GM21825 (cell line): ENCODE data around the gene ADSS1.

ENCODE experiments used
- ATAC-seq: cut with Tn5 transposase; IDR thresholded peaks from one replicate; pipeline ENCODE4 v1.9.1; 2021; ENCODE audit warnings: mild to moderate bottlenecking, moderate library complexity; ENCODE audit not compliant: unreplicated experiment

Gene ADSS1

GRCh38 chr14:104697892-104698583, 26.0 kb upstream of the ADSS1 start:
- ATAC-seq = no peak

- ATAC-seq = no peak
Measured at GRCh38 chr14:104698688-104699425, 25.2 kb upstream of the ADSS1 start.

- ATAC-seq = no peak
Measured at GRCh38 chr14:104699426-104699748, 24.6 kb upstream of the ADSS1 start.

GRCh38 chr14:104700225-104700651, 23.8 kb upstream of the ADSS1 start:
- no peak for ATAC-seq

GRCh38 chr14:104700747-104701217, 23.2 kb upstream of the ADSS1 start:
- no peak for ATAC-seq

GRCh38 chr14:104701383-104702076, 22.5 kb upstream of the ADSS1 start:
- no peak for ATAC-seq

- no peak for ATAC-seq
Measured at GRCh38 chr14:104702106-104702505, 21.9 kb upstream of the ADSS1 start.

- no peak for ATAC-seq
Measured at GRCh38 chr14:104702673-104703072, 21.4 kb upstream of the ADSS1 start.

DNA sequence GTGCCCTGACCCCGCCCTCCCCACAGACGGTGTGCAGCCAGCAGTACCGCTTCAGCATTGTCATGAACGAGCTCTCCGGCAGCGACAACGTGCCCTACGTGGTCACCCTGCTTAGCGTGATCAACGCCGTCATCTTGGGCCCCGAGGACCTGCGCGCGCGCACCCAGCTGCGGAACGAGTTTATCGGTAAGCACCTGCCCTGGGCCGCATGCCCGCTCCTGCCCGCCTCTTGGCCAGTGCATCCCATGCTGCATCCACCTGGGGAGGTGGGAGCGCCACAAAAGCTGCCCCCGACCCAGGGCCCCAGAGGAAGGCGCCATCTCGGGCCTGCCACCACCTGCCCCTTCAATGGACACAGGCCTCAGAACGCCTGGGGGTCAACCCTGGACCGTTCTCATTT, 20.8 kb upstream of the ADSS1 start:
- no peak for ATAC-seq

GRCh38 chr14:104704252-104704651, 19.8 kb upstream of the ADSS1 start:
- ATAC-seq = no peak

DNA sequence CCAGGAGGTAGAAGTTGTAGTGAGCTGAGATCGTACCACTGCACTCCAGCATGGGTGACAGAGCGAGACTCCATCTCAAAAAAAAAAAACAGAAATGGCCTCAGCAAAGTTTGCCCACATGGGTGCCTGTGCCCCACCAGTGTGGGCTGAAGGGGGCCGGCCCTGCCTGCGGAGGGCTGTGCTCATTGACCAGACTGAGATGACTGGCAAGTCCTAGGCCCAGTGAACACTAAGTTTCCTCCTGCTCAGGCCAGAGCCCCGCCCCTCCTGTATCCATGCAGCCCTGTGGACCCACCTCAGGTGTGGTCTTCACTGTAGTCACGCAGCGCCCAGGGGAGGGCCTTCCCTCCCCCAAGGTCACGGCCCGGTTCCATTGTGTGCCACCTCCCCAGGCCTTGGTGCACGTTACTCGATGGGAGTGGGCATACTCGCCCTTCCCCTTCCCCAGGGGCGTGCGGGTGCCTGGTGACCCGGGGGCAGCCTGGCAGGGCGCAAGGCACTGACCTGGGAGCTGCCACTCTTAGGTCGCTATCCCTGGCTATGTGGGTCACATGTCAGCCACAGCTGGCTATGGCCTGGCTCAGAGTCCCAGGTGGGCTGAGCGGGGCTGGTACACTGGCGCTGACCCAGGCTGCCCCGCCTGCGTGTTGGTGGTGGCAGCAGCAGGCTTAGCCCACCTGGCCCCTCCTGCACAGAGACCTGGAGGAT, 18.5 kb upstream of the ADSS1 start:
- no peak for ATAC-seq

- ATAC-seq = no peak
Measured at GRCh38 chr14:104706733-104707607, 17.1 kb upstream of the ADSS1 start.

DNA sequence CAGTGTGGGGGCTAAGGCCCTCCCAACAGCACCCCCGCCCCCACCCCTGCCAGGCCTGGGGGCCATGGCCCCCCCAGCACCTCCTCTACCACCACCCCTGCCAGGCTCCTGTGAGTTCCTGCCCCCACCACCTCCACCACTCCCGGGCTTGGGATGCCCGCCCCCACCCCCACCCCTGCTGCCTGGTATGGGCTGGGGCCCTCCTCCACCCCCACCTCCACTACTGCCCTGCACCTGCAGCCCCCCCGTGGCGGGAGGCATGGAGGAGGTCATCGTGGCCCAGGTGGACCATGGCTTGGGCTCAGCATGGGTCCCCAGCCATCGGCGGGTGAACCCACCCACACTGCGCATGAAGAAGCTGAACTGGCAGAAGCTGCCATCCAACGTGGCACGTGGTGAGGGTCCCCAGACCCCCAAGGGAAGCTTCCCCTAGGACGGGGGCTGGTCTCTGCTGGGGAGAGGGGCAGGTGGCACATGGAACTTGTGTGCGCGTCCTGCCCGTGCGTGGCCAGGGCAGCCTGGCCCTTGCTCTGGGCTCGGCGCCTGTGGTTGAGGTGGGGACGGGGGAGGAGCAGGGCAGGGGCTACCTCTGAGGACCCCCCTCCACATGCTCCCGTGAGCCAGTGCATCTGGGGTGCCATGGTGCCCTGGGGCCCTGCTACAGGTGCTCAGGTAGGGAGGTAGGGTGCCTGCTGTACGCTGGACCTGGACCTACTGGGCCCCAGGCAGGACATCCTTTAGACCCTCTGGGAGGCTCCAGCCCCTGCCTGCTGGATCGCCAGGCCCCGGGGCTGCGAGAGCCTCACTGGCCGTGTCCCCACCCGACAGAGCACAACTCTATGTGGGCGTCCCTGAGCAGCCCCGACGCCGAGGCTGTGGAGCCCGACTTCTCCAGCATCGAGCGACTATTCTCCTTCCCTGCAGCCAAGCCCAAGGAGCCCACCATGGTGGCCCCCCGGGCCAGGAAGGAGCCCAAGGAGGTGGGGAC, 16.1 kb upstream of the ADSS1 start:
- no peak for ATAC-seq

- no peak for ATAC-seq
Measured at GRCh38 chr14:104708606-104709268, 15.3 kb upstream of the ADSS1 start.

DNA sequence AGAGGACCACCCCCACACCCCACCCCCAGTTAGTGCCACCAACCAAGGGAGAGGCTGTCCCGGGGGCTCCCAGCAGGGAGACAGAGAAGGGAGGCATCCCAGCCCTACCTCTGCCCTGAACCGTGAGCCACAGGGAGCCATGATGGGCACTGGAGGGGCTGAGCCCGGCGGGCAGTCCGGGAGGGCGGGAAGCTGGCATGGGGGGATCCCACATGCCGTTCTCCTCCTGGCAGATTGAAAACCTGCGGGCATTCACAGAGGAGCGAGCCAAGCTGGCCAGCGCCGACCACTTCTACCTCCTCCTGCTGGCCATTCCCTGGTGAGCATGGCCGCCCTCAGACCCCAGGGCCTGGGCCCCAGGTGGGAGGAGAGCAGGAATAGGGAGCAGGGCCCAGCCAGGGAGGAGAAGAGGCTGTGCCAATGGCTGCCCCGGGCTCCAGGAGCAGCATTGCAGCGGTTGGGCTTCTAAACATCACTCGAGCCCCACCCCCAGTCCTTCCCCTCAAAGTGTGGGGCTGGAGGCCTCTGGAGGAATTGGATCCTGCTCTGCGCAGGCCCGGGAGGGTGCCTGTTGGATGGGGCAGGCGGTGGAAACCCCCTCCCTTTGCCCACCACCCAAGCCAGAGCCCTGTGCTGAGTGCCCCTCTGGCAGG, 14.5 kb upstream of the ADSS1 start:
- ATAC-seq = no peak

- no peak for ATAC-seq
Measured at GRCh38 chr14:104710071-104710735, 13.8 kb upstream of the ADSS1 start.

DNA sequence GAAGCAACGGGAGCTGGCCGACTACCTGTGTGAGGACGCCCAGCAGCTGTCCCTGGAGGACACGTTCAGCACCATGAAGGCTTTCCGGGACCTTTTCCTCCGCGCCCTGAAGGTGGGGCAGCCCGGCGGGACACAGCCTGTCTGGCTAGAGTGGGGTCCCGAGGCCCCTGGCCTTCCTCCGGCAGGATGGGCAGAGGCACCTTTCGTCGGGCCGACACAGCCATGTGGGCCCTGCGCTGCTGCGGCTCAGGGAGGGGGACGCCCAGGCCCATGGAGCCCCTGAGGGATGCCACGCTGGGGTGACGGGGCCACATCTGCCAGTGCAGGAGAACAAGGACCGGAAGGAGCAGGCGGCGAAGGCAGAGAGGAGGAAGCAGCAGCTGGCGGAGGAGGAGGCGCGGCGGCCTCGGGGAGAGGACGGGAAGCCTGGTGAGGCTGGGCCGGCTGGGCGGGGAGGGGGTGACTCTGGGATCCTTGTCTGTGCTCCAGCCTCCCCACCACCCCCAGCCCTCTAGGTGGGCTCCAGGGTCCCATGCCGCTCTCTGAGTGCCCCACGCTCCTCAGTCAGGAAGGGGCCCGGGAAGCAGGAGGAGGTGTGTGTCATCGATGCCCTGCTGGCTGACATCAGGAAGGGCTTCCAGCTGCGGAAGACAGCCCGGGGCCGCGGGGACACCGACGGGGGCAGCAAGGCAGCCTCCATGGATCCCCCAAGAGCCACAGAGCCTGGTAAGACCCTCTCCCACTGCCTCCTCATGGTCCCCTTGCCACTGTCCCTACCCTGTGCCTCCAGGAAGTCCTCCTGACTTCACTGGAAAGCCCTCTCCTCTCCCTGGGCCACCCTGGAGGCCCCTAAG, 10.9 kb upstream of the ADSS1 start:
- no peak for ATAC-seq
